HL-60 (cell line): ENCODE data around the gene TMEM88.

Experiments
- GABPA ChIP-seq: IDR thresholded peaks from 2 replicates; pipeline ENCODE4 v1.6.1; 2012; ENCODE audit warnings: low read depth
- TF ChIP-seq, protein P1 (sequence below): IDR thresholded peaks from one replicate; pipeline ENCODE4 v1.5.1; 2011; ENCODE audit warnings: low read length, control low read depth, inconsistent platforms; ENCODE audit not compliant: insufficient read depth

GRCh38 chr17:7817643-7817964, 37.3 kb upstream of the TMEM88 start:
- TF ChIP-seq, protein P1, sequence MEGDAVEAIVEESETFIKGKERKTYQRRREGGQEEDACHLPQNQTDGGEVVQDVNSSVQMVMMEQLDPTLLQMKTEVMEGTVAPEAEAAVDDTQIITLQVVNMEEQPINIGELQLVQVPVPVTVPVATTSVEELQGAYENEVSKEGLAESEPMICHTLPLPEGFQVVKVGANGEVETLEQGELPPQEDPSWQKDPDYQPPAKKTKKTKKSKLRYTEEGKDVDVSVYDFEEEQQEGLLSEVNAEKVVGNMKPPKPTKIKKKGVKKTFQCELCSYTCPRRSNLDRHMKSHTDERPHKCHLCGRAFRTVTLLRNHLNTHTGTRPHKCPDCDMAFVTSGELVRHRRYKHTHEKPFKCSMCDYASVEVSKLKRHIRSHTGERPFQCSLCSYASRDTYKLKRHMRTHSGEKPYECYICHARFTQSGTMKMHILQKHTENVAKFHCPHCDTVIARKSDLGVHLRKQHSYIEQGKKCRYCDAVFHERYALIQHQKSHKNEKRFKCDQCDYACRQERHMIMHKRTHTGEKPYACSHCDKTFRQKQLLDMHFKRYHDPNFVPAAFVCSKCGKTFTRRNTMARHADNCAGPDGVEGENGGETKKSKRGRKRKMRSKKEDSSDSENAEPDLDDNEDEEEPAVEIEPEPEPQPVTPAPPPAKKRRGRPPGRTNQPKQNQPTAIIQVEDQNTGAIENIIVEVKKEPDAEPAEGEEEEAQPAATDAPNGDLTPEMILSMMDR = no peak
- no peak for TF ChIP-seq GABPA
